HepG2 (cell line): Measurements from ENCODE around the gene LYZL2. TPM values are rescaled to one million over a fixed set of nuclear protein-coding genes. Genes with fewer than 3 reads are reported as not detected.

Source experiments
- ARNT2 ChIP-seq: sonication (generic); formaldehyde crosslinking; IDR thresholded peaks from 2 replicates; pipeline ENCODE4 v1.8.0; 2022; ENCODE audit warnings: mild to moderate bottlenecking, low read depth, missing genetic modification reagents, moderate library complexity
- CCDC6 ChIP-seq: sonication (generic); formaldehyde crosslinking; IDR thresholded peaks from 2 replicates; pipeline ENCODE4 v1.8.1; 2022; ENCODE audit warnings: mild to moderate bottlenecking, missing genetic modification reagents, moderate library complexity
- JDP2 ChIP-seq: sonication (generic); formaldehyde crosslinking; IDR thresholded peaks from 2 replicates; pipeline ENCODE4 v1.8.1; 2022; ENCODE audit warnings: missing genetic modification reagents, borderline replicate concordance
- JUNB ChIP-seq: sonication (generic); formaldehyde crosslinking; IDR thresholded peaks from 2 replicates; pipeline ENCODE4 v1.8.0; 2022; ENCODE audit warnings: missing genetic modification reagents, mild to moderate bottlenecking, borderline replicate concordance
- KAT2B ChIP-seq: fragments of 150-350 bp; IDR thresholded peaks from 2 replicates; pipeline ENCODE4 v1.6.1; 2014; ENCODE audit warnings: low read depth, low read length, borderline replicate concordance
- KDM5B ChIP-seq: sonication (generic); formaldehyde crosslinking; IDR thresholded peaks from 2 replicates; pipeline ENCODE4 v1.4.0; 2020; ENCODE audit warnings: missing genetic modification reagents, mild to moderate bottlenecking, borderline replicate concordance
- MED1 ChIP-seq: sonication (generic); formaldehyde crosslinking; IDR thresholded peaks from 2 replicates; pipeline ENCODE4 v1.4.0; 2020; ENCODE audit warnings: missing genetic modification reagents
- MEF2D ChIP-seq: sonication (generic); formaldehyde crosslinking; IDR thresholded peaks from 2 replicates; pipeline ENCODE4 v1.5.1; 2020; ENCODE audit warnings: mild to moderate bottlenecking, missing genetic modification reagents
- PCBP2 ChIP-seq: fragments of 200-400 bp; formaldehyde crosslinking; optimal IDR thresholded peaks from 2 replicates; pipeline ENCODE3; 2018; ENCODE audit warnings: low read length, low read depth; ENCODE audit not compliant: poor library complexity, severe bottlenecking
- SMARCC2 ChIP-seq: fragments of 450-650 bp; IDR thresholded peaks from 2 replicates; pipeline ENCODE4 v1.6.1; 2017; ENCODE audit warnings: antibody characterized with exemption, mild to moderate bottlenecking
- ZC3H4 ChIP-seq: sonication (generic); formaldehyde crosslinking; IDR thresholded peaks from 2 replicates; pipeline ENCODE4 v1.4.0; 2020; ENCODE audit warnings: missing genetic modification reagents, borderline replicate concordance
- ZNF124 ChIP-seq: sonication (generic); formaldehyde crosslinking; IDR thresholded peaks from 2 replicates; pipeline ENCODE4 v1.4.0; 2020; ENCODE audit warnings: missing genetic modification reagents
- ZNF282 ChIP-seq: fragments of 450-650 bp; IDR thresholded peaks from 2 replicates; pipeline ENCODE4 v1.6.1; 2018; ENCODE audit not compliant: partially characterized antibody
- ZNF354B ChIP-seq: sonication (generic); formaldehyde crosslinking; IDR thresholded peaks from 2 replicates; pipeline ENCODE4 v1.8.0; 2022; ENCODE audit warnings: mild to moderate bottlenecking, missing genetic modification reagents
- ZNF430 ChIP-seq: sonication (generic); formaldehyde crosslinking; IDR thresholded peaks from 2 replicates; pipeline ENCODE4 v1.9.0; 2021; ENCODE audit warnings: mild to moderate bottlenecking, missing genetic modification reagents
- polyA plus RNA-seq, 8 experiments: library from polyadenylated mRNA; depleted of rRNA in 3 of 8; stranded (reverse) in 7 of 8; unstranded in 1 of 8; fragments of >200 nt; fragmentation: Illumina TruSeq in 4 of 8; extraction: Trizol in 4 of 8; gene quantifications; 2 replicates each; pipeline versions ENCODE4 v1.2.1 to v1.2.3, GENCODE V29; 2011 to 2016; ENCODE audit warnings: low read depth in 4 of 8, missing spikeins in 1 of 8, mixed read lengths in 1 of 8; ENCODE audit not compliant: insufficient read depth in 1 of 8
- total RNA-seq, 5 experiments: library from RNA; depleted of rRNA; stranded (reverse); fragments of >200 nt; fragmentation: Illumina TruSeq; extraction: Trizol; gene quantifications; 2 replicates each; pipeline ENCODE4 v1.2.3, GENCODE V29; 2016; ENCODE audit warnings: low read depth in 1 of 5
- TF ChIP-seq, protein P1 (sequence below): sonication (generic); formaldehyde crosslinking; IDR thresholded peaks from 2 replicates; pipeline ENCODE4 v1.8.1; 2023; ENCODE audit warnings: mild to moderate bottlenecking, moderate library complexity, missing genetic modification reagents
- TF ChIP-seq, protein P2 (sequence below): fragments of 450-650 bp; IDR thresholded peaks from 2 replicates; pipeline ENCODE4 v1.6.1; 2017
- TF ChIP-seq, protein P3 (sequence below): sonication (generic); formaldehyde crosslinking; IDR thresholded peaks from 2 replicates; pipeline ENCODE4 v1.8.0; 2022; ENCODE audit warnings: mild to moderate bottlenecking, missing genetic modification reagents, moderate library complexity
- TF ChIP-seq, protein P4 (sequence below): sonication (generic); formaldehyde crosslinking; IDR thresholded peaks from 2 replicates; pipeline ENCODE4 v1.5.0; 2020; ENCODE audit warnings: missing genetic modification reagents
- TF ChIP-seq, protein P5 (sequence below): sonication (generic); formaldehyde crosslinking; IDR thresholded peaks from 2 replicates; pipeline ENCODE4 v1.5.0; 2020; ENCODE audit warnings: missing genetic modification reagents
- TF ChIP-seq, protein P6 (sequence below): IDR thresholded peaks from 2 replicates; pipeline ENCODE4 v1.6.1; 2018; ENCODE audit warnings: missing genetic modification reagents, mild to moderate bottlenecking, missing compliant biosample characterization
- TF ChIP-seq, protein P7 (sequence below): sonication (generic); formaldehyde crosslinking; IDR thresholded peaks from 2 replicates; pipeline ENCODE4 v1.8.1; 2023; ENCODE audit warnings: missing genetic modification reagents, mild to moderate bottlenecking, borderline replicate concordance

LYZL2 gene
- total and polyA plus RNA-seq, 2 of the 13 experiments (the other 11 are each of a cell fraction or from before 2014, with no cell fraction given): 0.20 to 0.63 TPM

DNA sequence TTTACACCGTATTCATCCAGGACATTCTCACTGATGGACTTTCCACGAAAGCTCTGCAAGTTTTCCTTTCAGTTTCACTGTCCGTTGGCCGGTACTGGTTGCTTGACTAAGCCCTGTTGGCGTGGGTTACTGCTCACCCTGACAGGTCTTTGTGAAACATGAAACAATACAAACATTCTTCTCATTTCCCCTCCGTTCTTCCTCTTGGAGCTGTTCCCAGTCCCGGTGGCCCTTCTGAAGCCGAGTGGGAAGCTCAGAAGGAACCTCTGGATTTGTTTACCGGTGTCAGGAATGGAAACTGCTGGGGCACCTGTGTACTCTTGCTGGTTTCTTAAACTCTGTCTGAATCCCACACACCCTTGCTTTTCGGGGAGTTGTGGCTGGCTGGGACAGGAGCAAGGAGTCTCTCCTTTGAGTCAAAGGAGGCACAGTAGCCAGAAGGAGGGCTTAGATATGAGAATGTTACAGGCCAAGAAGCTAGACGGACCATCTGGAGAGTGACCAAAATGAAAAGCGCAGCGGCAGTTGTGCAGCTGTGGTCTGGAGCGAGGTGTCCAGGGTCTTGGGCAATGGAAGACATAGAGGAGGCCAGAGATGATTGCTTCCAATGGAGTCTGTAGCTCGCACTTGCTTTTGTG, 45.7 kb downstream of the LYZL2 start (continued):
- TF ChIP-seq JUNB (CRISPR knock-in tag): no peak
- TF ChIP-seq KAT2B: no peak
- TF ChIP-seq, protein P1, sequence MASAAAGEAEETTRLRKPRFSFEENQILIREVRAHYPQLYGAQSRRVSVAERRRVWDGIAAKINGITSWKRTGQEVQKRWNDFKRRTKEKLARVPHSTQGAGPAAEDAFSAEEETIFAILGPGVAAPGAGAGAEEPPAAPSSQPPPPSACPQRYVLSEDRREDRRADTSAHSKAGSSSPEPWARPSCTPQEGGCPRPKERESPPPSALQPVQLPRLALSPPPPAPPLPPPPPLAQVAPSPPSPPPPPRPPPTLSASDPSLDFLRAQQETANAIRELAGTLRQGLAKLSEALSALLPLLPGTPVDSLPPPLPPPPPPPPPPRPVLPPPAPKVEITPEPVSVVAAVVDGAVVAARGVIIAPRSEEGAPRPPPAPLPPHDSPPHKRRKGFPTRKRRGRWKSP (CRISPR knock-in tag): no peak
- TF ChIP-seq, protein P2, sequence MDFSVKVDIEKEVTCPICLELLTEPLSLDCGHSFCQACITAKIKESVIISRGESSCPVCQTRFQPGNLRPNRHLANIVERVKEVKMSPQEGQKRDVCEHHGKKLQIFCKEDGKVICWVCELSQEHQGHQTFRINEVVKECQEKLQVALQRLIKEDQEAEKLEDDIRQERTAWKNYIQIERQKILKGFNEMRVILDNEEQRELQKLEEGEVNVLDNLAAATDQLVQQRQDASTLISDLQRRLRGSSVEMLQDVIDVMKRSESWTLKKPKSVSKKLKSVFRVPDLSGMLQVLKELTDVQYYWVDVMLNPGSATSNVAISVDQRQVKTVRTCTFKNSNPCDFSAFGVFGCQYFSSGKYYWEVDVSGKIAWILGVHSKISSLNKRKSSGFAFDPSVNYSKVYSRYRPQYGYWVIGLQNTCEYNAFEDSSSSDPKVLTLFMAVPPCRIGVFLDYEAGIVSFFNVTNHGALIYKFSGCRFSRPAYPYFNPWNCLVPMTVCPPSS: no peak
- TF ChIP-seq SMARCC2: no peak
- no peak for TF ChIP-seq ZC3H4
- TF ChIP-seq, protein P3, sequence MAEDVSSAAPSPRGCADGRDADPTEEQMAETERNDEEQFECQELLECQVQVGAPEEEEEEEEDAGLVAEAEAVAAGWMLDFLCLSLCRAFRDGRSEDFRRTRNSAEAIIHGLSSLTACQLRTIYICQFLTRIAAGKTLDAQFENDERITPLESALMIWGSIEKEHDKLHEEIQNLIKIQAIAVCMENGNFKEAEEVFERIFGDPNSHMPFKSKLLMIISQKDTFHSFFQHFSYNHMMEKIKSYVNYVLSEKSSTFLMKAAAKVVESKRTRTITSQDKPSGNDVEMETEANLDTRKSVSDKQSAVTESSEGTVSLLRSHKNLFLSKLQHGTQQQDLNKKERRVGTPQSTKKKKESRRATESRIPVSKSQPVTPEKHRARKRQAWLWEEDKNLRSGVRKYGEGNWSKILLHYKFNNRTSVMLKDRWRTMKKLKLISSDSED: no peak
- TF ChIP-seq, protein P4, sequence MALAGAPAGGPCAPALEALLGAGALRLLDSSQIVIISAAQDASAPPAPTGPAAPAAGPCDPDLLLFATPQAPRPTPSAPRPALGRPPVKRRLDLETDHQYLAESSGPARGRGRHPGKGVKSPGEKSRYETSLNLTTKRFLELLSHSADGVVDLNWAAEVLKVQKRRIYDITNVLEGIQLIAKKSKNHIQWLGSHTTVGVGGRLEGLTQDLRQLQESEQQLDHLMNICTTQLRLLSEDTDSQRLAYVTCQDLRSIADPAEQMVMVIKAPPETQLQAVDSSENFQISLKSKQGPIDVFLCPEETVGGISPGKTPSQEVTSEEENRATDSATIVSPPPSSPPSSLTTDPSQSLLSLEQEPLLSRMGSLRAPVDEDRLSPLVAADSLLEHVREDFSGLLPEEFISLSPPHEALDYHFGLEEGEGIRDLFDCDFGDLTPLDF: no peak
- TF ChIP-seq ZNF124 (CRISPR knock-in tag): no peak
- TF ChIP-seq, protein P5, sequence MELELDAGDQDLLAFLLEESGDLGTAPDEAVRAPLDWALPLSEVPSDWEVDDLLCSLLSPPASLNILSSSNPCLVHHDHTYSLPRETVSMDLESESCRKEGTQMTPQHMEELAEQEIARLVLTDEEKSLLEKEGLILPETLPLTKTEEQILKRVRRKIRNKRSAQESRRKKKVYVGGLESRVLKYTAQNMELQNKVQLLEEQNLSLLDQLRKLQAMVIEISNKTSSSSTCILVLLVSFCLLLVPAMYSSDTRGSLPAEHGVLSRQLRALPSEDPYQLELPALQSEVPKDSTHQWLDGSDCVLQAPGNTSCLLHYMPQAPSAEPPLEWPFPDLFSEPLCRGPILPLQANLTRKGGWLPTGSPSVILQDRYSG (CRISPR knock-in tag): no peak
- no peak for TF ChIP-seq ZNF430 (CRISPR knock-in tag)
- no peak for TF ChIP-seq PCBP2
- TF ChIP-seq KDM5B: no peak
- TF ChIP-seq MEF2D (CRISPR knock-in tag): no peak
- TF ChIP-seq MED1 (CRISPR knock-in tag): peak; percentile 70
- TF ChIP-seq, protein P6, sequence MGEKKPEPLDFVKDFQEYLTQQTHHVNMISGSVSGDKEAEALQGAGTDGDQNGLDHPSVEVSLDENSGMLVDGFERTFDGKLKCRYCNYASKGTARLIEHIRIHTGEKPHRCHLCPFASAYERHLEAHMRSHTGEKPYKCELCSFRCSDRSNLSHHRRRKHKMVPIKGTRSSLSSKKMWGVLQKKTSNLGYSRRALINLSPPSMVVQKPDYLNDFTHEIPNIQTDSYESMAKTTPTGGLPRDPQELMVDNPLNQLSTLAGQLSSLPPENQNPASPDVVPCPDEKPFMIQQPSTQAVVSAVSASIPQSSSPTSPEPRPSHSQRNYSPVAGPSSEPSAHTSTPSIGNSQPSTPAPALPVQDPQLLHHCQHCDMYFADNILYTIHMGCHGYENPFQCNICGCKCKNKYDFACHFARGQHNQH (CRISPR knock-in tag): no peak
- TF ChIP-seq, protein P7, sequence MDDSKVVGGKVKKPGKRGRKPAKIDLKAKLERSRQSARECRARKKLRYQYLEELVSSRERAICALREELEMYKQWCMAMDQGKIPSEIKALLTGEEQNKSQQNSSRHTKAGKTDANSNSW (CRISPR knock-in tag): no peak
- no peak for TF ChIP-seq ZNF282
- TF ChIP-seq CCDC6 (CRISPR knock-in tag): no peak
- no peak for TF ChIP-seq JDP2 (CRISPR knock-in tag)
- no peak for TF ChIP-seq ZNF354B (CRISPR knock-in tag)
- TF ChIP-seq ARNT2 (CRISPR knock-in tag): peak; percentile 56
